ENCODE data around the gene SAMHD1.

The SAMHD1 gene

GRCh38 chr20:36959242-36959641 is 7.7 kb upstream of the SAMHD1 start:
- TF ChIP-seq GATA3 (IDR thresholded peaks at IDR 0.05; ENCODE audit: low read depth, low read length) (no peak), GATA2 (IDR thresholded peaks at IDR 0.05; ENCODE audit: low read depth, low read length) (no peak)

DNA sequence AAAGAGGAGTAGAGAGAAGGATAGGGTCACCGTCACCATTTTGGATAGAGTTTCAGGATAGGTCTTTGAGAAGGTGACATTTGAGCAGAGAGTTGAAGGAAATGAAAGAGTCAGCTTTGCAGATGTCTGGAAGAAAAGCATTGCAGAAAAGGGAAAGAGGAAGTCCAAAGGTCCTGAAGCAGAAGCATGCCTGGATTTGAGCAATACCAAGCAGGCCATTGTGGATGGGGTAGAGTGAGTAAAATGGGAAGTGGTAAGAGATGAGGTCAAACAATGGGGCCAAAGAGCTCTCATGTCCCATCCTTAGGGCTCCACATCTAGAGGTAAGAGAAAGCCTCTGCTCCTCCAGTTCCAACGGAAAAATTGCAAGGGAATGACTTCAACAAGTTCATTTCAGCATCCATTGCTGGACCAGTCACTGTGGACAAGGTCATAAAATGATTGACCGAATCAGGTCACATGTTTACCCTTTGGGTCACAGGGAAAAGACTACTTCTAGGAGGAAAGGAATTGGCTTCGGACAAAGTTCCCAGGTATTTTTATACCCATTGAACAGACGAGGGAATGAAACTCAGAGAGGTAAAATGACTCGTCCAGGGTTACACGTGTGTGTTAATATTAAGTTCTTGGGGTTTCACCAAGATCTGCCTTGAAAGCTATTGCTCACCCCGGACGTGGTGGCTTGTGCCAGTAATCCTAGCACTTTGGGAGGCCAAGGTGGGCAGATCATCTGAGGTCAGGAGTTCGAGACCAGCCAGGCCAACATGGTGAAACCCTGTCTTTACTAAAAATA is 6.6 kb upstream of the SAMHD1 start:
- TF ChIP-seq GATA2 (IDR thresholded peaks at IDR 0.05; ENCODE audit: low read depth, low read length) (no peak), GATA3 (IDR thresholded peaks at IDR 0.05; ENCODE audit: low read depth, low read length) (no peak)

- TF ChIP-seq GATA3 (IDR thresholded peaks at IDR 0.05; ENCODE audit: low read depth, low read length): no peak
- no peak for TF ChIP-seq GATA2 (IDR thresholded peaks at IDR 0.05; ENCODE audit: low read depth, low read length)
Measured at GRCh38 chr20:36956674-36957073, 5.2 kb upstream of the SAMHD1 start.

DNA sequence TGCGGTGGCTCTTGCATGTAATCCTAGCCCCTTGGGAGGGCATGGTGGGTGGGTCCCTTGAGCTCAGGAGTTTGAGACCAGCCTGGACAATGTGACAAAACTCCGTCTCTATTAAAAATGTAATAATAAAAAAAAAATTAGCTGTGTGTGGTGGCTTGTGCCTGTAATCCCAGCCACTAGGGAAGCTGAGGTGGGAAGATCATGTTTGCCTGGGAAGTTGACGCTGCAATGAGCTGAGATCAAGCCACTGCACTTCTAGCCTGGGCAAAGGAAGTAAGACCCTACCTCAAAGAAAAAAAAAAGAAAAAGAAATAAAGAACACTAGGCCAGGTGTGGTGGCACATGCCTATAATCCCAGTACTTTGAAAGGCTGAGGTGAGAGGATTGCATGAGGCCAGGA is 4.5 kb upstream of the SAMHD1 start:
- TF ChIP-seq GATA2 (IDR thresholded peaks at IDR 0.05; ENCODE audit: low read depth, low read length) (no peak), GATA3 (IDR thresholded peaks at IDR 0.05; ENCODE audit: low read depth, low read length) (no peak)

DNA sequence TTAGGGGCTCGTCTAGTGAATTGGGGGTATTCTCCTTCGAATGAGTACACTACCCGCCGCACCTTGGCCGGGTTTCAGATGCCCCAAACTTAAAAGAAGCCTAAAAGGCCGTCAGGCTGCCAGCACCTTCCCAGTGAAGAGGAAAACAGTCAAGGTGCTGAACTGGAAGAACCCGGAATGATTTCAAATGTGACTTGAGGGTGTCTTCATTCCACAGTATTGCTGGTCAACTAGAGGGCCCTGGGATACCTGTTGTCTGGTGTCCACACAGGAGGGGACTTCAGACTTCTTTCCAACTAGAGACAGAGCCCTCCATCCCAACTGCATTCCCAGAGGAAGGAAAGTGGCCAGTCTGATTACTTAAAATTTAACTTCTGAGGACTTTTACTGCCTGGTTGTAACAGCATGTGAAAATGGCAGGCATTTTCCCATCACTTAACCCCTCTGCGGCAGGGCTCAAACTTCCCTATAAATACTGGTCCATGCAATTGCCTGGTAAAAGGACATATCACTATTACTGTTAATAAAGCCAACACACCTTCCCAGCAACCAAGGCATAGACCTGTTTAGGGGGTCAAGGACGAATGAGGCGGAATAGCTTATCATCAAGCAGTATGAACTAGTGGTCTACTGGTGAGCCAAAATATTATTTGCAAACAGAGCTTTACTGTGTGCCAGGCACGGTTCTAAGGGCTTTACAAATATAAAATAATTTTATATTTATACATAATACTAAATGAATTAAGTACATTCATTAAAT is 651 bp upstream of the SAMHD1 start:
- TF ChIP-seq GATA2 (IDR thresholded peaks at IDR 0.05; ENCODE audit: low read depth, low read length) (no peak), GATA3 (IDR thresholded peaks at IDR 0.05; ENCODE audit: low read depth, low read length) (no peak)

- TF ChIP-seq GATA3 (IDR thresholded peaks at IDR 0.05; ENCODE audit: low read depth, low read length): no peak
- TF ChIP-seq GATA2 (IDR thresholded peaks at IDR 0.05; ENCODE audit: low read depth, low read length): peak; percentile 38; the same call in 1 of the 2 replicates
Measured at GRCh38 chr20:36950414-36951197, 902 bp downstream of the SAMHD1 start.

DNA sequence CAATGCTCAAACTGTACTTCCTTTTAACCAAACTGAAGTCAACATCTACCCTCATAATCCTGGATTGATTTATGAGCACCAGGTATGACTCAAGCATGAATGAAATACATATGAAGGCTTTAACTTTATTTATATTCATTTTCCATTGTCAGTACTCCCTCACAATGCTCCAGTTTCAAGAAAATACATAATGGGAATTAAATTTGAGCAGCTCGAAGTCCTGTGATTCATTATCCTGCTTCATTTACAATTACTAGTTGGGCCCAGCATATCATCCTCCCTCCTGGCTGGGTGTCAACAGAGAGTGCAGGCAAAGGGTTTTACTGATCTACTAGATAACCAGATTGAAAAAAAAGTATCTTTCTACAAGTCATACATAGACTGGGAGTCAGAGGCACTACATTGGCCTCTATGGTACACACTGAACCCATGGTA is 10.1 kb downstream of the SAMHD1 start:
- peak; percentile 25; the same call in 1 of the 2 replicates for TF ChIP-seq GATA3 (IDR thresholded peaks at IDR 0.05; ENCODE audit: low read depth, low read length)
- TF ChIP-seq GATA2 (IDR thresholded peaks at IDR 0.05; ENCODE audit: low read depth, low read length): peak; percentile 58; the same call in 1 of the 2 replicates

GRCh38 chr20:36937402-36937770 is 14.1 kb downstream of the SAMHD1 start:
- no peak for TF ChIP-seq GATA3 (IDR thresholded peaks at IDR 0.05; ENCODE audit: low read depth, low read length)

GRCh38 chr20:36936341-36936740 is 15.2 kb downstream of the SAMHD1 start:
- TF ChIP-seq GATA2 (IDR thresholded peaks at IDR 0.05; ENCODE audit: low read depth, low read length): no peak
- no peak for TF ChIP-seq GATA3 (IDR thresholded peaks at IDR 0.05; ENCODE audit: low read depth, low read length)

- TF ChIP-seq GATA3 (IDR thresholded peaks at IDR 0.05; ENCODE audit: low read depth, low read length): no peak
- no peak for TF ChIP-seq GATA2 (IDR thresholded peaks at IDR 0.05; ENCODE audit: low read depth, low read length)
Measured at GRCh38 chr20:36932476-36933426, 18.8 kb downstream of the SAMHD1 start.

- TF ChIP-seq GATA2 (IDR thresholded peaks at IDR 0.05; ENCODE audit: low read depth, low read length): no peak
- no peak for TF ChIP-seq GATA3 (IDR thresholded peaks at IDR 0.05; ENCODE audit: low read depth, low read length)
Measured at GRCh38 chr20:36929691-36930090, 21.8 kb downstream of the SAMHD1 start.

DNA sequence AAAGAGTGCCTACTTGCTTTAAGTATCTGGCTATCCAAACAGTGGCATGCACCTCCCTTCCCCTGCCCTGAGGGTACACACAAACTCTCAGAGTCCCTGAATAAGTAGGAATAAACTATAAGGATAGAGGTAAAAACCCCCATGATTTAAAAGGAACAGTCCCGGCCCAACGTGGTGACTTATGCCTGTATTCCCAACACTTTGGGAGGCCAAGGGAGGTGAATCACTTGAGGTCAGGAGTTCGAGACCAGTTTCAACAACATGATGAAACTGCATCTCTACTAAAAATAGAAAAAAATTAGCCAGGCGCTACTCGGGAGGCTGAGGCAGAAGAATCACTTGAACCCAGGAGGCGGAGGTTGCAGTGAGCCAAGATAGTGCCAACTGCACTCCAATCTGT is 22.2 kb downstream of the SAMHD1 start:
- TF ChIP-seq GATA3 (IDR thresholded peaks at IDR 0.05; ENCODE audit: low read depth, low read length): no peak
- no peak for TF ChIP-seq GATA2 (IDR thresholded peaks at IDR 0.05; ENCODE audit: low read depth, low read length)

DNA sequence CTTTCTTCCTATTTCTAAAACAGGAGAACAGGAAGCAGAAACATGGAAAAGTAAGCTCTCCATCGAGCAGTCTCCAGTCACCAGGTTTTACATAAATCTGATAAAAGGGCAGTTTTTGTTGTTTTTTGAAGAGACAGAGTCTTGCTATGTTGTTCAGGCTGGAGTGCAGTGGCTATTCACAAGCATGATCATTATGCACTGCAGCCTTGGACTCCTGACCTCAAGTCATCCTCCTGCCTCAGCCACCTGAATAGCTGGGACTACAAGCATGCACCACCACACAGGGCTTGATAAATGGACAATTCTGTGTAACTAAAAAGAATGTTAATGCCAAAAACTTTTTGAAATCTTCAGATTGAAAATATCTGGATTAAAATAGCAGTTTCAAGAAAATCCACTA is 23.8 kb downstream of the SAMHD1 start:
- no peak for TF ChIP-seq GATA2 (IDR thresholded peaks at IDR 0.05; ENCODE audit: low read depth, low read length)
